ENCODE data around the gene ZNF48.
A peak's percentile ranks its signal among the peaks of the same experiment; 100 is the strongest.

The ZNF48 gene

DNA sequence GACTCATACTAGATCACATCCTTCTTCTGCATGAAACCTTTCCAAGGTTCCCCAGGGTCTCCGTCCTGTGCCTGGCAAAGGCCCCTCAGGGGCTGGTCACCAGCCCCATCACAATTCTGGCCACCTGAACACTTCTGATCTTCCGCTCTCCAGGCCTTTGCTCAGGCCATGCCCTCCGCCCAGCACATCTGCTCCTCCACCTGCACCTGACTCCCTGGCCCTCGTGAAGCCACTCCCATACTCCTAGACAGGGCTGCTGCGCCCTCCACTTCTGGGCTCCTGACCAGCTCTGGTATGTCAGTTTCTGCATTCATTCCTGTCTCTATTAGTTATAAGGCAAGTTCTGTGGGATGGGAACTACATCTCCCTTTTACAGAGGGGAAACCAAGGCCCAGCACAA is 22.5 kb upstream of the ZNF48 start:
- H3K9me3 ChIP-seq (ENCODE audit: severe bottlenecking): no peaks in the 10 kb centered on the region
- H3K27ac ChIP-seq: 0 out of 2 replicates have a peak overlapping the region, but pooled peaks have one; percentile 90
- no peak for DNase-seq
- H3K36me3 ChIP-seq: peaks cover 7% of the 10 kb centered on the region
- no peak for TF ChIP-seq CTCF (IDR thresholded peaks at IDR 0.05; ENCODE audit: low read depth, low read length)
- H3K4me3 ChIP-seq (ENCODE audit: low read depth, low read length): no peak overlapping the region
- H3K27me3 ChIP-seq (ENCODE audit: insufficient read depth, low read depth, severe bottlenecking): no peaks in the 10 kb centered on the region

GRCh38 chr16:30374538-30374937 is 20.7 kb upstream of the ZNF48 start, which contains the start of gene MYL11:
Gene MYL11 (plus strand): TSS chr16:30374802. CDS start chr16:30374858, 56 bp downstream.
- H3K9me3 ChIP-seq (ENCODE audit: severe bottlenecking): no peaks in the 10 kb centered on the region
- TF ChIP-seq CTCF (IDR thresholded peaks at IDR 0.05; ENCODE audit: low read depth, low read length): no peak
- no peaks in the 10 kb centered on the region for H3K27me3 ChIP-seq (ENCODE audit: insufficient read depth, low read depth, severe bottlenecking)
- no peak for DNase-seq
- peak within 1 kb of the TSS; percentile 98 for H3K27ac ChIP-seq
- no peak within 1 kb of the TSS for H3K4me3 ChIP-seq (ENCODE audit: low read depth, low read length)
- no peaks in the 10 kb centered on the region for H3K36me3 ChIP-seq

DNA sequence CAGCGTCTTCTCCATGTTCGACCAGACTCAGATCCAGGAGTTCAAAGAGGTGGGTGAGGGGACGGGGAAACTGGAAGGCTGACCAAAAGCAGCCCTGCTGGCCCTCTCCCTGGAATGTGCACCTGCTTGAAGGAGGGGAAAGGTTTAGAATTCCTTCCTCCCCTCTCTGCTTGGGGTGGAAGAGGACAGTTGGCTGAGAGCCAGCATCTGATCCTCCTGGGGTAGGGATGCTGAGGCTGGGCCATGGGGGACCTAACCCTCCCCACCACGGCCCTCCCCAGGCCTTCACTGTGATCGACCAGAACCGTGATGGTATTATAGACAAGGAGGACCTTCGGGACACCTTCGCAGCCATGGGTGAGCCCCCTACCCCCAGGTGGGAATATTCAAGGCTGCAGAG is 19.4 kb upstream of the ZNF48 start:
- peak overlapping the region; percentile 98 for H3K27ac ChIP-seq
- peaks cover 4% of the 10 kb centered on the region for H3K36me3 ChIP-seq
- TF ChIP-seq CTCF (IDR thresholded peaks at IDR 0.05; ENCODE audit: low read depth, low read length): no peak

DNA sequence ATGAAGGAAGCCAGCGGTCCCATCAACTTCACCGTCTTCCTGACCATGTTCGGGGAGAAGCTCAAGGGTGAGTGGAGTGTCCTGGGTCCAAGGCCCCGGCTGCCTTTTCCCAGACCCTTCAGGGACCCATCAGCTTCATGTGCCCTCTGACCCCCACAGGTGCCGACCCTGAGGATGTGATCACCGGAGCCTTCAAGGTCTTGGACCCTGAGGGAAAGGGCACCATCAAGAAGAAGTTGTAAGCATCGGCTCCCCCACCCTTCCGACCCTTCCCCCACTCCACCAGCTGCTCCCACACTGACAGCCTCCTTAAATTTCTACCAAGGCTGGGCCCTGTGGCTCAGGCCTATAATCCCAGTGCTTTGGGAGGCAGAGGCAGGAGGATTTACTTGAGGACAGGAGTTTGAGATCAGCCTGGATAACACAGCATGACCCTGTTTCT is 18.7 kb upstream of the ZNF48 start:
- Histone ChIP-seq H3K36me3 (peaks cover 4% of the 10 kb centered on the region), H3K27me3 (ENCODE audit: insufficient read depth, low read depth, severe bottlenecking) (no peaks in the 10 kb centered on the region), H3K4me3 (ENCODE audit: low read depth, low read length) (peak overlapping the region; percentile 57), H3K27ac (peak overlapping the region; percentile 98), H3K9me3 (ENCODE audit: severe bottlenecking) (no peaks in the 10 kb centered on the region)
- peak; percentile 89 for DNase-seq
- TF ChIP-seq CTCF (IDR thresholded peaks at IDR 0.05; ENCODE audit: low read depth, low read length): no peak

More for the DNA sequence above, 19.4 kb upstream of the ZNF48 start:
- H3K27me3 ChIP-seq (ENCODE audit: insufficient read depth, low read depth, severe bottlenecking): no peaks in the 10 kb centered on the region
- no peaks in the 10 kb centered on the region for H3K9me3 ChIP-seq (ENCODE audit: severe bottlenecking)
- no peak for DNase-seq
- H3K4me3 ChIP-seq (ENCODE audit: low read depth, low read length): no peak overlapping the region

- DNase-seq: no peak
- TF ChIP-seq CTCF (IDR thresholded peaks at IDR 0.05; ENCODE audit: low read depth, low read length): no peak
- Histone ChIP-seq H3K27ac (peak overlapping the region; percentile 98), H3K36me3 (peaks cover 4% of the 10 kb centered on the region), H3K9me3 (ENCODE audit: severe bottlenecking) (no peaks in the 10 kb centered on the region), H3K4me3 (ENCODE audit: low read depth, low read length) (peak overlapping the region; percentile 57), H3K27me3 (ENCODE audit: insufficient read depth, low read depth, severe bottlenecking) (no peaks in the 10 kb centered on the region)
These were observed 18.0 kb upstream of the ZNF48 start for GRCh38 chr16:30377050-30377811.
